ENCODE data around the gene ZCCHC3.

- TF ChIP-seq POLR2A (IDR thresholded peaks at IDR 0.05) (no peak), CTCF (IDR thresholded peaks at IDR 0.05) (no peak)
Observed at GRCh38 chr20:341682-342081, 44.3 kb downstream of the ZCCHC3 start.

Measured in testis (tissue), 2 donors.